ENCODE measurements around the gene WDR7.

- TF ChIP-seq ELF4 (IDR thresholded peaks at IDR 0.05), result no peak
- no peak for TF ChIP-seq FOXA1 (IDR thresholded peaks at IDR 0.05)
- no peak for TF ChIP-seq LEF1 (IDR thresholded peaks at IDR 0.05; ENCODE audit: borderline replicate concordance)
- TF ChIP-seq SUZ12 (IDR thresholded peaks at IDR 0.05), result no peak
- TF ChIP-seq SP1 (IDR thresholded peaks at IDR 0.05), result no peak
- no peak for TF ChIP-seq FOXK2 (IDR thresholded peaks at IDR 0.05)
- no peak for TF ChIP-seq FOXM1 (IDR thresholded peaks at IDR 0.05; ENCODE audit: borderline replicate concordance)
Measured at GRCh38 chr18:56973487-56973886, 322.3 kb downstream of the WDR7 start.
